Gastrocnemius medialis (tissue), 4 donors: Measurements from ENCODE around the gene ACOXL.

Experiments used
- POLR2A ChIP-seq, 2 donors: fragments of 450-650 bp; IDR thresholded peaks; one replicate each; pipeline ENCODE4 v1.6.1; 2017; ENCODE audit warnings: antibody characterized with exemption in 2 of 2, mild to moderate bottlenecking in 2 of 2, moderate library complexity in 2 of 2
- TF ChIP-seq, protein P1 (sequence below), 5 experiments: fragments of 450-650 bp in 3 of 5; fragments of 200-600 bp in 2 of 5; sonication (generic) in 2 of 5; IDR thresholded peaks in 4 of 5; conservative IDR thresholded peaks in 1 of 5; 1 replicate in 4 of 5; 2 replicates in 1 of 5; pipeline ENCODE4 v1.5.1; 2016 to 2019; ENCODE audit warnings: antibody characterized with exemption in 5 of 5, mild to moderate bottlenecking in 3 of 5, moderate library complexity in 3 of 5

DNA sequence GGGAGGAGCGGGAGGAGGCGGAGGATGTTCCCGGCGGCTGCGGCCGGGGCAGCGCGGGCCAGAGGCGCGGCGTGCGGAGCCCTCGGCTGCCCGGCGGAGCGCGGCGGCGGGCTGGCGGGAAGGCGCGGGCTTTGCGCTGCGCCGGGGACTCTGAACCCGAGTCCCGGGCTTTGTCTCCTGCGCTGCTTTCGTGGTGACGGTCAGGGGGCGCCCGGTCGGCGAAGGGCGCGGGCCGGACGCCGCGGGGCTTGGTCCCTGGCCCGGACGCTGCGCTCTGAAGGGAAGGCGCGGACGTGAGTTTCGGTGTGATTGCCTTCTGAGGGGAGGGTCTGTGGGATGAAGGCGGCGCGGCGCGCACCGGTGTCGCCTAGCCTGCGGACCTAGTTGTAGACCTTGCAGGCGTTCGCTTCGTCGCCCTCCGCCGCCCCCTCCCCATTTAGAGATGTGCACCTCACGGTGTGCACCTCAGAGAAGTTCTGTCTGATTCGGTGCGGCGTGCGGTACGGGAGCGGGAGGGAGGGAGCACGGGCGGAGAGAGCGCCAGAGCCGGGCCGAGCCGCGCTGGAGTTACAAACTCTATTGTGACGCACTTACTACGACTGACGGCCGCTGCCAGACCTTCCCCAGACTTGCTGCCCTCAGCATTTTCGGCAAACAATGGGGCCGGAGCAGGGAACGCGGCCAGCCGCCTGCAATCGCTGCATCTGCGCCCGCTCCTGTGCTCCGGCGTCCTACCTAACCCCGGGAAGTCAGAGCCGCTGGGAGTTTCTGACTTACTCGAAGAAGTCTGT is 390.5 kb downstream of the ACOXL start:
- TF ChIP-seq, protein P1, sequence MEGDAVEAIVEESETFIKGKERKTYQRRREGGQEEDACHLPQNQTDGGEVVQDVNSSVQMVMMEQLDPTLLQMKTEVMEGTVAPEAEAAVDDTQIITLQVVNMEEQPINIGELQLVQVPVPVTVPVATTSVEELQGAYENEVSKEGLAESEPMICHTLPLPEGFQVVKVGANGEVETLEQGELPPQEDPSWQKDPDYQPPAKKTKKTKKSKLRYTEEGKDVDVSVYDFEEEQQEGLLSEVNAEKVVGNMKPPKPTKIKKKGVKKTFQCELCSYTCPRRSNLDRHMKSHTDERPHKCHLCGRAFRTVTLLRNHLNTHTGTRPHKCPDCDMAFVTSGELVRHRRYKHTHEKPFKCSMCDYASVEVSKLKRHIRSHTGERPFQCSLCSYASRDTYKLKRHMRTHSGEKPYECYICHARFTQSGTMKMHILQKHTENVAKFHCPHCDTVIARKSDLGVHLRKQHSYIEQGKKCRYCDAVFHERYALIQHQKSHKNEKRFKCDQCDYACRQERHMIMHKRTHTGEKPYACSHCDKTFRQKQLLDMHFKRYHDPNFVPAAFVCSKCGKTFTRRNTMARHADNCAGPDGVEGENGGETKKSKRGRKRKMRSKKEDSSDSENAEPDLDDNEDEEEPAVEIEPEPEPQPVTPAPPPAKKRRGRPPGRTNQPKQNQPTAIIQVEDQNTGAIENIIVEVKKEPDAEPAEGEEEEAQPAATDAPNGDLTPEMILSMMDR (IDR thresholded peaks at IDR 0.05 in 4 of 5, conservative IDR thresholded peaks at IDR 0.05 in 1 of 5): peak in 1 of 5 experiments; percentile 16
- peak in 1 of 2 donors; percentile 98 for TF ChIP-seq POLR2A (IDR thresholded peaks at IDR 0.05)
